ENCODE results near the gene DMWD. TPM values are rescaled to one million over a fixed set of nuclear protein-coding genes. Genes with fewer than 3 reads are reported as not detected.

Gene DMWD
- total RNA-seq, result 10 to 100 TPM; 29.5 to 30.7 TPM

- peak; percentile 100 for DNase-seq
- Mint-ChIP-seq H3K27ac (peak within 1 kb of the TSS; percentile 83), H3K9me3 (no peaks in the 10 kb centered on the region), H3K4me1 (peaks cover 28% of the 10 kb centered on the region), H3K4me3 (peak within 1 kb of the TSS; percentile 88), H3K36me3 (peaks cover 29% of the 10 kb centered on the region), H3K27me3 (peaks cover 62% of the 10 kb centered on the region)
These were observed at the start of gene DMWD for GRCh38 chr19:45792470-45793177. Gene DMWD, minus strand, starts transcription at chr19:45792845. Its CDS starts 89 bp downstream, at chr19:45792756.

- Mint-ChIP-seq H3K9me3 (no peaks in the 10 kb centered on the region), H3K27ac (no peak overlapping the region), H3K4me3 (no peak overlapping the region), H3K4me1 (no peaks in the 10 kb centered on the region), H3K36me3 (peaks cover 49% of the 10 kb centered on the region), H3K27me3 (no peaks in the 10 kb centered on the region)
- no peak for DNase-seq
These were observed 49.6 kb upstream of the DMWD start for GRCh38 chr19:45842198-45842597.

GRCh38 chr19:45834970-45835369 is 42.3 kb upstream of the DMWD start:
- no peak for DNase-seq
- H3K9me3 Mint-ChIP-seq, result no peaks in the 10 kb centered on the region
- H3K4me1 Mint-ChIP-seq, result peaks cover 2% of the 10 kb centered on the region
- H3K27me3 Mint-ChIP-seq, result no peaks in the 10 kb centered on the region
- peaks cover 52% of the 10 kb centered on the region for H3K36me3 Mint-ChIP-seq
- H3K4me3 Mint-ChIP-seq, result no peak overlapping the region
- no peak overlapping the region for H3K27ac Mint-ChIP-seq

GRCh38 chr19:45828945-45829344 is 36.3 kb upstream of the DMWD start:
- H3K36me3 Mint-ChIP-seq, result peaks cover 38% of the 10 kb centered on the region
- no peak for DNase-seq
- H3K9me3 Mint-ChIP-seq, result no peaks in the 10 kb centered on the region
- peaks cover 3% of the 10 kb centered on the region for H3K4me1 Mint-ChIP-seq
- H3K27ac Mint-ChIP-seq, result no peak overlapping the region
- no peaks in the 10 kb centered on the region for H3K27me3 Mint-ChIP-seq
- H3K4me3 Mint-ChIP-seq, result no peak overlapping the region

- H3K4me3 Mint-ChIP-seq, result no peak overlapping the region
- no peak overlapping the region for H3K27ac Mint-ChIP-seq
These were observed 35.9 kb upstream of the DMWD start for GRCh38 chr19:45828523-45828922.

GRCh38 chr19:45827459-45828093 is 34.9 kb upstream of the DMWD start:
- Mint-ChIP-seq H3K36me3 (peaks cover 38% of the 10 kb centered on the region), H3K27me3 (no peaks in the 10 kb centered on the region), H3K4me1 (peaks cover 3% of the 10 kb centered on the region), H3K4me3 (no peak overlapping the region), H3K9me3 (no peaks in the 10 kb centered on the region), H3K27ac (no peak overlapping the region)
- DNase-seq, result no peak

More at GRCh38 chr19:45828523-45828922, 35.9 kb upstream of the DMWD start:
- H3K9me3 Mint-ChIP-seq, result no peaks in the 10 kb centered on the region
- DNase-seq, result no peak
- no peaks in the 10 kb centered on the region for H3K27me3 Mint-ChIP-seq
- peaks cover 38% of the 10 kb centered on the region for H3K36me3 Mint-ChIP-seq
- H3K4me1 Mint-ChIP-seq, result peaks cover 3% of the 10 kb centered on the region

- peaks cover 33% of the 10 kb centered on the region for H3K36me3 Mint-ChIP-seq
- H3K4me3 Mint-ChIP-seq, result no peak overlapping the region
- H3K9me3 Mint-ChIP-seq, result no peaks in the 10 kb centered on the region
- H3K27ac Mint-ChIP-seq, result no peak overlapping the region
- no peaks in the 10 kb centered on the region for H3K27me3 Mint-ChIP-seq
- peaks cover 3% of the 10 kb centered on the region for H3K4me1 Mint-ChIP-seq
- no peak for DNase-seq
These were observed 34.3 kb upstream of the DMWD start for GRCh38 chr19:45826934-45827333.

GRCh38 chr19:45825917-45826893 is 33.6 kb upstream of the DMWD start:
- no peak for DNase-seq
- Mint-ChIP-seq H3K4me3 (no peak overlapping the region), H3K27ac (no peak overlapping the region), H3K36me3 (peaks cover 29% of the 10 kb centered on the region), H3K27me3 (no peaks in the 10 kb centered on the region), H3K9me3 (no peaks in the 10 kb centered on the region), H3K4me1 (peaks cover 1% of the 10 kb centered on the region)

GRCh38 chr19:45825263-45825605 is 32.6 kb upstream of the DMWD start:
- no peaks in the 10 kb centered on the region for H3K27me3 Mint-ChIP-seq
- H3K27ac Mint-ChIP-seq, result no peak overlapping the region
- H3K4me1 Mint-ChIP-seq, result peaks cover 2% of the 10 kb centered on the region
- no peak overlapping the region for H3K4me3 Mint-ChIP-seq
- peaks cover 22% of the 10 kb centered on the region for H3K36me3 Mint-ChIP-seq
- no peak for DNase-seq
- no peaks in the 10 kb centered on the region for H3K9me3 Mint-ChIP-seq

GRCh38 chr19:45824531-45825262 is 32.1 kb upstream of the DMWD start:
- H3K4me1 Mint-ChIP-seq, result peaks cover 3% of the 10 kb centered on the region
- no peak overlapping the region for H3K27ac Mint-ChIP-seq
- H3K9me3 Mint-ChIP-seq, result no peaks in the 10 kb centered on the region
- H3K36me3 Mint-ChIP-seq, result peaks cover 21% of the 10 kb centered on the region
- no peak for DNase-seq
- H3K27me3 Mint-ChIP-seq, result no peaks in the 10 kb centered on the region
- H3K4me3 Mint-ChIP-seq, result no peak overlapping the region

GRCh38 chr19:45824041-45824471 is 31.4 kb upstream of the DMWD start:
- H3K27ac Mint-ChIP-seq, result no peak overlapping the region
- H3K27me3 Mint-ChIP-seq, result no peaks in the 10 kb centered on the region
- no peak overlapping the region for H3K4me3 Mint-ChIP-seq
- no peak for DNase-seq
- no peaks in the 10 kb centered on the region for H3K9me3 Mint-ChIP-seq
- peaks cover 17% of the 10 kb centered on the region for H3K36me3 Mint-ChIP-seq
- peaks cover 2% of the 10 kb centered on the region for H3K4me1 Mint-ChIP-seq

GRCh38 chr19:45823182-45823581 is 30.5 kb upstream of the DMWD start:
- Mint-ChIP-seq H3K9me3 (no peaks in the 10 kb centered on the region), H3K27ac (no peak overlapping the region), H3K27me3 (no peaks in the 10 kb centered on the region), H3K4me3 (no peak overlapping the region), H3K4me1 (peaks cover 2% of the 10 kb centered on the region), H3K36me3 (peaks cover 9% of the 10 kb centered on the region)
- DNase-seq, result no peak

GRCh38 chr19:45822716-45823115 is 30.1 kb upstream of the DMWD start:
- no peaks in the 10 kb centered on the region for H3K27me3 Mint-ChIP-seq
- no peak overlapping the region for H3K27ac Mint-ChIP-seq
- H3K36me3 Mint-ChIP-seq, result peaks cover 6% of the 10 kb centered on the region
- no peak overlapping the region for H3K4me3 Mint-ChIP-seq
- H3K4me1 Mint-ChIP-seq, result peaks cover 2% of the 10 kb centered on the region
- no peaks in the 10 kb centered on the region for H3K9me3 Mint-ChIP-seq
- no peak for DNase-seq

- H3K36me3 Mint-ChIP-seq, result peaks cover 6% of the 10 kb centered on the region
- DNase-seq, result no peak
- no peak overlapping the region for H3K27ac Mint-ChIP-seq
- peaks cover 2% of the 10 kb centered on the region for H3K4me1 Mint-ChIP-seq
- H3K4me3 Mint-ChIP-seq, result no peak overlapping the region
- no peaks in the 10 kb centered on the region for H3K27me3 Mint-ChIP-seq
- H3K9me3 Mint-ChIP-seq, result no peaks in the 10 kb centered on the region
These were observed 28.9 kb upstream of the DMWD start for GRCh38 chr19:45821570-45821969.

All from activated naive CD8-positive, alpha-beta T cell treated with anti-CD3 and anti-CD28 coated beads for 36 hours (primary cell).